Amniotic epithelial cell (primary cell): ENCODE measurements around the gene SH2D2A.
A peak's percentile ranks its signal among the peaks of the same experiment; 100 is the strongest.

Source experiments
- DNase-seq: peaks from one replicate; pipeline ENCODE4 v3.0.0-alpha.2; 2010; ENCODE audit warnings: low read depth

The SH2D2A gene

DNA sequence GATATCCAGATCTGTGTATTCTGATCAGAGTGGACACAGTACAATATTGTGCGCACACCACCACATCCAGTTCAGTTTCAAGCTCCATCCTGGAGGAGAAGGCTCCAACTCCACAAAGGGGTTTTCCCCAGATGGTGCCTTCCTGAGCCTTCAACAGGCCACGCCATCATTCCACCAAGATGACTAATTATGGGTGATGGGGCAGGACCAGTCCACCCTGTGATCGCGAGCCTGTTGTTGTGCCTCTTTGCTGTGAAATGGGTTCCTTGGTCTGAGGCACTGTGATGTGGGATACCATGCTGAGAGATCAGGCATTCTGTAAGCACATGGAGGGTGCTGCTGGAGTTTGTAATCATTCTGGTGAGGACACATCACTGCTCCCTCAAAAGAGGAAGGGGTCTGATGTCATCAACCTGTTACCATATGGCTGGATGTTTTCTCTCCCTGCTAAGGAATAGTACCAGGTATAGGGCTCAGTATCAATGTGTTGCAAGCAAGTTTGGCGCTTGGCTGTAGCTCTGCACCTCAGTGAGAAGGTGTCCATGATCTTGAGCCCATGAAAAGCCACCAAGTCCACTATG lies 6.7 kb upstream of the SH2D2A start:
- DNase-seq, result no peak

- no peak for DNase-seq
These were observed 6.0 kb upstream of the SH2D2A start for GRCh38 chr1:156822680-156823079.

- DNase-seq, result peak; percentile 75
These were observed 5.2 kb upstream of the SH2D2A start for GRCh38 chr1:156821801-156822200.

GRCh38 chr1:156815961-156816422 lies 656 bp downstream of the SH2D2A start:
- DNase-seq, result no peak

DNA sequence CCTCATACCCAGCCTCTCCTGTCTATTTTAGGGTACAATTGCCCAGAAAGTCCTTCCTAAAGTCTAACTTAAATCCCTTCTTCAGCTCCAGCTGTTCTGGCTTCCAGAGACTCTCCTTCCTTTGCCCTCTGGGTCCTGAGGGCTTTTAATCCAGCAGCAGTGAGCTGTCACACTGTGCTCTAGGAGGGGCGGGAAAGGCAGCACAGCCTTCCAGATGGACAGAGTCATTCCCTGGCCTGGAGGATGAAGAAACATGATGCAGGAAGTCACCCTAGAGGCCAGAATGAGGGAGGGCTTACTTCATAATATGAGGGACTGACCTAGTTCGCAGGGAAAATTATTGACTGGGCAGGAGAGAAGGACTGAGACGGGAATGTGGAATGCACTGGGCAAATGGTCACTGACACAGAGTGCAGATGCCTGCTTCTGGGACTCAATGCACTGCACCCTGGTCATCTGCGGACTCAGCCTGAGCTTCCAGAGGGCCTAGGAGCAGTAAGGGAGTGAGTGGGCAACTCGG lies 1.3 kb downstream of the SH2D2A start:
- peak; percentile 75 for DNase-seq

DNA sequence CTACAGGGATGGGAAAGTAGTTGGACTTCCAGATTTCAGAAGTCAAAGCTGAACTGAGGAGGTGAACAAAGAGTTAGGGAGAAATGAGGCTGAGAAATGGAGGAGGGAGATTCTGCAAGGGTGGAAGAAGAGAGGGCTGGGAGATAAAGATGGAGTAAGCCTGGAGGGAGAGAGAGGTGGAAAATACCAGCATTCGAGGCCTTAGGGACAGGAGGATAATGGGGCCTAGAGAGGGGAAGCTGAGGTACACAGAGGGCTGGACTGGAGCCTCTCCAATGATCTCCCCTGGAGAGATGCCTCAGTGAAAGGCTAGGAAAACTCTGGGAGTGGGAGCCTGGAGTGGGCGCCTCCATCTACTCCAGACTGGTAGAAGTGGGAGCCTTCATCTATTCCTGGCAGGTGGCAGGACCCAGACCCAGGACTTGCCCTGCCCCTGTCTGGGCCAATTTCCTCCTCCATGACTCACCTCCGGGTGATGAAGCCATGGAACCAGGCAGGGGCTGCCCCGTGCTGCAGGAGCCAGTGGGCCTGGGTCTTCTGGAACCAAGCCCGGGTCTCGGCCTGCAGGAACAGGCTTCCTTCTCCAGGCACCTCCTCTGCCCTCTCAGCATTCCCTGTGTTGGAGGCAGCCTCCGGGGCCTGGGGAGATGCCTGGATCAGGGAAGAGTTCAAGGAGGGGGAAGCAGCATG lies 1.9 kb downstream of the SH2D2A start:
- DNase-seq, result no peak

DNA sequence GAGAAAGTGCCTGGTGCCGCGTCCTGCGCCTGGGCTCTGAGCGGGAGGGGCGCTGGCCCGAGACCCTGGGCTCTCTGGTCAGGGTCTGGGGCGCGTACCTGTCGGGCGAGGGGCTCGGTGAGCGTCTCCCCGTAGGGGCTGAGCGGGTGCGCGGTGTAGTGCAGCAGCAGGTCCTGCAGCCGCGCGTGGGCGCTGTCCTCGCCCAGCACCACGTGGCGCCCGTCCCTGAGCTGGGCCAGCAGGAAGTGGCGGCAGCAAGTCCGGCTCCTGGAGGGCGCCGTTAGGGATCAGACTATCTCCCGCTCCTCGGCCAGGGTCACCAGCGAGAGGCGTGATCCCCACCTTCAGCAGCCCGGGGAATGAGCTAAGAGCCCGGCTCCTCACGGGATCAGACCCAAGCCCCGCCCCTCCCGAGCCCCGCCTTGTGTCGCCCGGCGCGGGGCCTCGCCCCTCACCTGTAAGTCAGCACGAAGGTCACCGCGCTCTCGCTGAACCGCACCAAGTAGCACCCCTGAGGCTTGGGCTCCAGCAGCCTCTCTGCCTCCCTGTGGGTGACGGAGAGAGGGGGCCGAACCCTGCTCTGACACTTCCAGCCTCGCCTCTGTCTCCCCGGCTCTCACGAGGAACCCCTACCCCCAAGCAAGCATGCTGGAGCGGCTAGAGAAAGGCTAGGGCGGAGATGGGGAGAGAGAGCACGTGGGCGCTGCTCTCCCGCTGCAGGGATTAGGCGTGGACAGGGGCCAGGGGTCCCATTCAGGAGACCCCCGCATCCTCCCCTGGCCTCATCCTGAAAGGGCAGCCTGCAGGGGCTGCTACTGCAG lies 2.7 kb downstream of the SH2D2A start:
- peak; percentile 41 for DNase-seq

- DNase-seq, result no peak
These were observed 3.4 kb downstream of the SH2D2A start for GRCh38 chr1:156813298-156813697.

GRCh38 chr1:156812293-156812990 lies 4.2 kb downstream of the SH2D2A start:
- no peak for DNase-seq

GRCh38 chr1:156811168-156811567 lies 5.5 kb downstream of the SH2D2A start:
- peak; percentile 35 for DNase-seq

- no peak for DNase-seq
These were observed 6.8 kb downstream of the SH2D2A start for GRCh38 chr1:156809711-156810366.

GRCh38 chr1:156809281-156809680 lies 7.4 kb downstream of the SH2D2A start:
- DNase-seq, result no peak

GRCh38 chr1:156808186-156809030 lies 8.2 kb downstream of the SH2D2A start:
- DNase-seq, result no peak

- DNase-seq, result no peak
These were observed 9.0 kb downstream of the SH2D2A start for GRCh38 chr1:156807627-156808026.

GRCh38 chr1:156806512-156807440 lies 9.9 kb downstream of the SH2D2A start:
- DNase-seq, result no peak

DNA sequence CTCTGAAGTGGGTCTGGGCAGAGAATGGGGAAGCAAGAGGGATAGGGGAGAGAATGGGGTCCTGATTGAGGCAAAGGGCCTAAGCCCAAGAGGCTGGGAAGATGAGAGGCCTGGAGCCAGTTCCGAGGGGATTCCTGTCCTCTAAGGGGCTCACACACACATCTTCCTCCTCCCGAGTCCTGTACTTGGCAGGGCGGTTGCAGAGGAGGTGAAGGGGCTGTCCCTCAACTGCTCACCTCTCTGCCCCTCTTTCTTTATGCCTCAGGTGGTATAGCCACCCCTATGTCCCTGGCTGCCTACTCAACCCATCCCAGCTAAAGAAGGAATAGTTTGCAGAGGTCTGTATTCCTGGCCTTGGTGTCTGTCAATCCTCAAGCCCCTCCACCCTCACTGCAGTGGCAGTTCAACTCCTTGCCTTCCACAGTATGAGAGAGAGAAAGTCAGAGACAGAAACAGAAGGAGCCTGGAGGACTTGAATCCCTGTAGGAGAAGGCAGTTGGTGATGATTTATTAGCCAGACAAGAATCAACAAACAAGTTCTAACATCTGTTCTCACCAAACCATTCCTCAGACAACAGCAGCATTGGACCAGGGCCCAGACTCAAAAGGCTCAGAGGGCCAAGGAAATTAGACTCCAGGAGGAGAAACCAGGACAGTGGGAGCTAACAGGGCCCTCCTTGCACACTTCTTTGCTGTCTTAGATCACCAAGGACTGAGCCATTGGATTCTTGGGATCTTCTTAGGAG lies 10.7 kb downstream of the SH2D2A start:
- DNase-seq, result peak; percentile 87

DNA sequence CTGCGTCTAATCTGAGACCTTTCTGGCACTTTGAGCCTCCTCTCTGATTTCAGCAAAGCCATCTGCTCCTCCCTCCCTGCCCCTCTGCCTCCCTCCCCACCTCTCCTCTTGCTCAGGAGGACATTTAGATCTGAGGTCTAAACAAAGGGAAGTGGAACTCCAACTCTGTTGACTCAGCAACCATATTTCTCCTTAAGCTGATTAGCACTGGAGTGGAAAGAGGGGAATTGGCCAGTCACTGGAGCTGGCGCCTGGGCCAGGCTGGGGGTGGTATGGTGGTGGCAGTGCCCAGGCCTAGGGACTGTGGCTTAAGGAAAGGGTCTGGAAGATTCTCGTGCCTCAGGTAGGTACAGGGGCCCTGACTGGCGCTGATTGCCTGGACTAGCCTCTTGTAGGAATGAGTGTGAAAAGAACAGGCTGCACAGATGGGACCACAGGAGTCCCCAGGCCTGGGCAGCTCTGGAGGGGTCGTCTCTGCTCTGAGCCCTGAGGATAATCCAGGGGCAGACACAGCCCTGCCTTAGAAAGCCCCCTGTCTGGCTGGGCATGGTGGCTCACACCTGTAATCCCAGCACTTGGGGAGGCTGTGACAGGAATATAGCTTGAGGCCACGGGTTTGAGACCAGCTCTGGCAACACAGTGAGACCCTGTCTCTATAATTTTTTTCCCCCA lies 11.9 kb downstream of the SH2D2A start:
- peak; percentile 64 for DNase-seq

DNA sequence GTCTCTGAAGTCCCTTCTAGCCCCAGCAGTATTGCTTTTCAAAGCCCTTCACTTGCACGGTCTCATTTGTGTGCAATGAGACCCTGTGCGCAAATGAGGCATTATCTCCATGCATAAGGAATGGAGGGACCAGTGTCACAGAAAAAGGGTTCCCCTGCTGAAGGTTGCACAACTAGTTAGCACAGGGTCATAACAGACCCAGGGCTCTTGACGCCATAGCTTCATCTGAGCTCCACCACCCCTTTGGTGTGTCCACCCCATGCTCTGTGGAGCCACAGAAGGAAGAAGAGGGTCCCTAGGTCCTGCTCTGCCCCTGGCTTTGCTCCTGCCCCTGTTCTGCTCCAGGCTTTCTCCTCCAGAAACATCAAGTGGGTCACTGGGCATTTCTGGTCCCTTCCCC lies 12.6 kb downstream of the SH2D2A start:
- DNase-seq, result no peak
